Keratinocyte (primary cell): ENCODE results near the gene PROM1. TPM values are rescaled to one million over a fixed set of nuclear protein-coding genes. Genes with fewer than 3 reads are reported as not detected.

Source experiments
- DNase-seq: peaks from one replicate; pipeline ENCODE4 v3.0.0-alpha.2; 2011; ENCODE audit warnings: low read depth, missing footprints, low spot score
- FAIRE-seq: peaks from 2 replicates; lab custom pipeline; 2011; peaks lifted over from hg19 to GRCh38; lab: Jason Lieb, UNC
- H2AFZ ChIP-seq: 2 replicates; pipeline ENCODE4 v1.6.0; 2012; ENCODE audit warnings: low read length, control low read depth, inconsistent platforms; ENCODE audit not compliant: control insufficient read depth
- H3K27ac ChIP-seq: 2 replicates; pipeline ENCODE4 v1.5.1; 2011; ENCODE audit warnings: low read length; ENCODE audit not compliant: control insufficient read depth, insufficient read depth
- H3K27me3 ChIP-seq: 3 replicates; pipeline ENCODE4 v1.6.0; 2011; ENCODE audit warnings: low read length; ENCODE audit not compliant: control insufficient read depth, insufficient read depth; ENCODE audit errors: extremely low read depth
- H3K36me3 ChIP-seq, 2 experiments: 2 replicates in 1 of 2; 3 replicates in 1 of 2; pipeline ENCODE4 v1.5.1; 2011; ENCODE audit warnings: low read length in 2 of 2, mild to moderate bottlenecking in 1 of 2; ENCODE audit not compliant: control insufficient read depth in 2 of 2, insufficient read depth in 2 of 2; ENCODE audit errors: extremely low read depth in 1 of 2
- H3K4me1 ChIP-seq: 3 replicates; pipeline ENCODE4 v1.5.1; 2011; ENCODE audit warnings: low read length; ENCODE audit not compliant: control insufficient read depth, insufficient read depth; ENCODE audit errors: extremely low read depth
- H3K4me2 ChIP-seq: 3 replicates; pipeline ENCODE4 v1.6.0; 2011; ENCODE audit warnings: low read depth, low read length; ENCODE audit not compliant: control insufficient read depth, insufficient read depth; ENCODE audit errors: extremely low read depth
- H3K4me3 ChIP-seq, 3 experiments: fragments of 200-600 bp in 1 of 3; sonication (generic) in 1 of 3; 2 replicates in 2 of 3; 3 replicates in 1 of 3; pipeline ENCODE4 v1.5.1; 2011 to 2016; ENCODE audit warnings: low read length in 3 of 3, mild to moderate bottlenecking in 3 of 3, control low read depth in 2 of 3, inconsistent platforms in 1 of 3, low read depth in 1 of 3, mixed read lengths in 1 of 3, mixed run types in 1 of 3, moderate library complexity in 1 of 3; ENCODE audit not compliant: control insufficient read depth in 2 of 3, insufficient read depth in 2 of 3; ENCODE audit errors: extremely low read depth in 1 of 3
- H3K79me2 ChIP-seq: 2 replicates; pipeline ENCODE4 v1.6.0; 2012; ENCODE audit warnings: low read length; ENCODE audit not compliant: control insufficient read depth, insufficient read depth
- H3K9ac ChIP-seq: 3 replicates; pipeline ENCODE4 v1.6.0; 2011; ENCODE audit warnings: low read length; ENCODE audit not compliant: control insufficient read depth, insufficient read depth; ENCODE audit errors: extremely low read depth
- H3K9me1 ChIP-seq: 3 replicates; pipeline ENCODE4 v1.6.0; 2011; ENCODE audit warnings: low read length; ENCODE audit not compliant: control insufficient read depth, insufficient read depth; ENCODE audit errors: extremely low read depth
- H3K9me3 ChIP-seq: 2 replicates; pipeline ENCODE4 v1.5.1; 2012; ENCODE audit warnings: low read depth, low read length; ENCODE audit not compliant: control insufficient read depth
- H4K20me1 ChIP-seq: 3 replicates; pipeline ENCODE4 v1.6.0; 2011; ENCODE audit warnings: low read length; ENCODE audit not compliant: control insufficient read depth, insufficient read depth; ENCODE audit errors: extremely low read depth
- EZH2 ChIP-seq: IDR thresholded peaks from one replicate; pipeline ENCODE4 v1.6.1; 2012; ENCODE audit warnings: inconsistent platforms, mild to moderate bottlenecking, low read length, moderate library complexity
- dilution Hi-C: fragments of 300-500 bp; cut with MboI; formaldehyde crosslinking; loops from one replicate; pipeline ENCODE4 v1.7.0; 2020; ENCODE audit warnings: low sequenced_read_pairs; ENCODE audit not compliant: extremely low pct_ligation_motif_present
- polyA plus RNA-seq, 5 experiments: library from polyadenylated mRNA; depleted of rRNA in 3 of 5; stranded (reverse) in 3 of 5; stranded (forward) in 1 of 5; unstranded in 1 of 5; fragments of >200 nt; gene quantifications; 1 replicate in 1 of 5; 2 replicates in 3 of 5; 3 replicates in 1 of 5; pipeline versions ENCODE4 v1.2.1 to v1.2.3, GENCODE V29; 2011 to 2012; ENCODE audit warnings: missing spikeins in 2 of 5, low read depth in 1 of 5, low replicate concordance in 1 of 5
- TF ChIP-seq, protein P1 (sequence below), 3 experiments: IDR thresholded peaks in 1 of 3; conservative IDR thresholded peaks in 1 of 3; optimal IDR thresholded peaks in 1 of 3; 2 replicates in 2 of 3; 3 replicates in 1 of 3; pipeline versions ENCODE3 to v1.5.1; 2011; ENCODE audit warnings: low read length in 3 of 3, mild to moderate bottlenecking in 3 of 3, moderate library complexity in 2 of 3, control low read depth in 1 of 3, inconsistent platforms in 1 of 3; ENCODE audit not compliant: insufficient read depth in 2 of 3; ENCODE audit errors: extremely low read depth in 1 of 3

PROM1 gene
- polyA plus RNA-seq, 1 donor (not counting 4 experiments of a cell fraction or from before 2014, with no cell fraction given): not detected

DNA sequence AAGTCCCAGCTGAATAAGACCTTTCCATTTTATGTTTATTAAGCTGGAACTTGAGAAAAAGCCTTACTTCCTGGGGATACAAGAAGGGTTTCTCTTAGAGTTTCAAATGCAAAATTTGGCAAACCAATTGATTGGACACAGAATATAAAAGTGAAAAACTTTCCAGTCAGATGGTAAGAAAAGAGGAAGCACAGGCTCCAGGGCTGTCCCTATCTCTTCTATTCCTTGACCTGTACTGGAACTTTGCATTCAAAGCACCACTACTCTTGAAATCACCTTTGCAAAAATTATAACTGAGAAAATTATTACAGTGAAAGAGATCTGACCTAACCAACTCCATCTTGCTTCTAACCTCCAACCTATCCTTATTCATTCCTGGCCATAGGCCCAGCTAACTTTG, 11.7 kb downstream of the PROM1 start:
- peaks cover 4% of the 10 kb centered on the region for H3K27me3 ChIP-seq
- H4K20me1 ChIP-seq: no peaks in the 10 kb centered on the region
- H3K4me1 ChIP-seq: peaks cover 3% of the 10 kb centered on the region
- H3K27ac ChIP-seq: no peak overlapping the region
- no peak for DNase-seq
- no peaks in the 10 kb centered on the region for H3K9me1 ChIP-seq
- no peaks in the 10 kb centered on the region for H3K36me3 ChIP-seq
- H2AFZ ChIP-seq: no peak overlapping the region
- no peak for FAIRE-seq
- no peak overlapping the region for H3K4me3 ChIP-seq
- H3K4me2 ChIP-seq: no peak overlapping the region
- H3K9me3 ChIP-seq: no peaks in the 10 kb centered on the region
- no peaks in the 10 kb centered on the region for H3K79me2 ChIP-seq
- dilution Hi-C loops: no loop called here
- TF ChIP-seq, protein P1, sequence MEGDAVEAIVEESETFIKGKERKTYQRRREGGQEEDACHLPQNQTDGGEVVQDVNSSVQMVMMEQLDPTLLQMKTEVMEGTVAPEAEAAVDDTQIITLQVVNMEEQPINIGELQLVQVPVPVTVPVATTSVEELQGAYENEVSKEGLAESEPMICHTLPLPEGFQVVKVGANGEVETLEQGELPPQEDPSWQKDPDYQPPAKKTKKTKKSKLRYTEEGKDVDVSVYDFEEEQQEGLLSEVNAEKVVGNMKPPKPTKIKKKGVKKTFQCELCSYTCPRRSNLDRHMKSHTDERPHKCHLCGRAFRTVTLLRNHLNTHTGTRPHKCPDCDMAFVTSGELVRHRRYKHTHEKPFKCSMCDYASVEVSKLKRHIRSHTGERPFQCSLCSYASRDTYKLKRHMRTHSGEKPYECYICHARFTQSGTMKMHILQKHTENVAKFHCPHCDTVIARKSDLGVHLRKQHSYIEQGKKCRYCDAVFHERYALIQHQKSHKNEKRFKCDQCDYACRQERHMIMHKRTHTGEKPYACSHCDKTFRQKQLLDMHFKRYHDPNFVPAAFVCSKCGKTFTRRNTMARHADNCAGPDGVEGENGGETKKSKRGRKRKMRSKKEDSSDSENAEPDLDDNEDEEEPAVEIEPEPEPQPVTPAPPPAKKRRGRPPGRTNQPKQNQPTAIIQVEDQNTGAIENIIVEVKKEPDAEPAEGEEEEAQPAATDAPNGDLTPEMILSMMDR (optimal IDR thresholded peaks at IDR 0.05 in 1 of 3, IDR thresholded peaks at IDR 0.05 in 1 of 3, conservative IDR thresholded peaks at IDR 0.05 in 1 of 3; ENCODE audit: extremely low read depth in 1 of 3, insufficient read depth in 2 of 3, low read length in 3 of 3): no peak
- no peak for TF ChIP-seq EZH2
- no peak overlapping the region for H3K9ac ChIP-seq

DNA sequence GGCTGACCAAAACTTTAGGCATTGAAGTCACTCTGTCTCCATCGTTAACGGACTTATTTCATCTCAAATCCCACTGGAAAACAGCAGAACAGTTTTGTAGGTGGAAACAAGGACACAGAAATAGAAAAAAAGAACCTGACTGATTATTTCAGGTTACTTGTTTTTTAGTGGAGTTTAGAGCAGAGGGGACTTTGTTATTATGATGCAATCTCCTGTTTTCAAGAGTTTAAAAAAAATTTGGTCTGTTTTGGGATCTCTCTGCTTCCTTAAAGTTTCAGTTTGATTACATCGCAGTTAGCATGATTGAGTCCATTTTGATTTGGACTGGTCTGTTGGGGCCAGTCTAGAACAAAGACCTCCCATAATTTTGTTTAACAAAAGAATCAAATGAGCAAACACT, 13.6 kb downstream of the PROM1 start:
- no peak for TF ChIP-seq EZH2
- TF ChIP-seq, protein P1 (optimal IDR thresholded peaks at IDR 0.05 in 1 of 3, IDR thresholded peaks at IDR 0.05 in 1 of 3, conservative IDR thresholded peaks at IDR 0.05 in 1 of 3; ENCODE audit: extremely low read depth in 1 of 3, insufficient read depth in 2 of 3, low read length in 3 of 3): no peak
- Histone ChIP-seq H3K9me3 (no peaks in the 10 kb centered on the region), H3K4me3 (no peak overlapping the region), H3K27me3 (no peaks in the 10 kb centered on the region), H3K79me2 (no peaks in the 10 kb centered on the region), H4K20me1 (no peaks in the 10 kb centered on the region), H3K36me3 (no peaks in the 10 kb centered on the region), H3K27ac (no peak overlapping the region), H2AFZ (no peak overlapping the region), H3K4me2 (no peak overlapping the region), H3K9ac (no peak overlapping the region), H3K4me1 (peaks cover 3% of the 10 kb centered on the region), H3K9me1 (no peaks in the 10 kb centered on the region)
- dilution Hi-C loops: no loop called here
- DNase-seq (no peak), FAIRE-seq (no peak)
